ENCODE measurements around the gene TMEM176A.

DNA sequence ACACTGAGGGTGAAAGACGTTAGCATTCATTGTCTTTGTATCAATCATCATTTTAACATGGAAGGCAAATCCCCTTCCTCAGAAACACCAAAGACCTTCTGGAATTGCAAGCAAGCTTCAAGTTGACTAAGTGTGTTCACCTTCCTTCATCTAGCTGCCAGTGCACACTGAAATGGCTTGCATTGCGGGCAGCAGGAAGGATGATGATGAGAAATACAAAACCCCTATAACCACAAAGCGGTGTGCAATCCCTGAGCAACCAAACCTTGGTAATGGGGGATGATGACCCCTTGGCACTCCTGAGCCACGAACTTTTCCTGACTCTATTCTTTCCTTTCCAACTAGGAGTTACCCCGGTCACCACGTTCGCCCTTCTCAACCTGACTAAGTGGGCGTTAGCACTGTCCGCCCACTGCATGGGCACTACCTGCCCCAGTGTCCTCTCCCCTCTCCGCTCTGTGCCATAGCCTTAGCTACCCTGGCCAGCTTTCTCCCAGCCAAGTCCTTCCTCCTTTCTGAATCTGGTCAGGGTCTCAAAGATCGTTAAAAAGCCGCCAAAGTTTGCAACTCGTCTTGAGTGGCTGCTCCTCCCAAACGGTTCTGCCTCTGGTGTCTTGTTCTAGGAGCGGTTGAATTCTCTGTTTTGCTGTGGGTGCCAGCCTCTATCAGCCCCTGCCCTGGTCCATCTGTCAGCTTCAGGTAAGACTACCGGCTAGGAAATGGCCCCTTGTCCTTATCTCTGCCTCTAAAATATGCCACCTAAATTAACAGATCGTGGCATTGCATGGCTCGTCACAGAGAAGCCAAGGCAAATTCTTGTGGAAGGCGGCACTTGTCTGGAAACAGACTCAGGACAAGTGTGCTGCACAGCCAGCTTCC, 51.2 kb downstream of the TMEM176A start:
- no peak for TF ChIP-seq POLR2A (IDR thresholded peaks at IDR 0.05)
- TF ChIP-seq, protein P1, sequence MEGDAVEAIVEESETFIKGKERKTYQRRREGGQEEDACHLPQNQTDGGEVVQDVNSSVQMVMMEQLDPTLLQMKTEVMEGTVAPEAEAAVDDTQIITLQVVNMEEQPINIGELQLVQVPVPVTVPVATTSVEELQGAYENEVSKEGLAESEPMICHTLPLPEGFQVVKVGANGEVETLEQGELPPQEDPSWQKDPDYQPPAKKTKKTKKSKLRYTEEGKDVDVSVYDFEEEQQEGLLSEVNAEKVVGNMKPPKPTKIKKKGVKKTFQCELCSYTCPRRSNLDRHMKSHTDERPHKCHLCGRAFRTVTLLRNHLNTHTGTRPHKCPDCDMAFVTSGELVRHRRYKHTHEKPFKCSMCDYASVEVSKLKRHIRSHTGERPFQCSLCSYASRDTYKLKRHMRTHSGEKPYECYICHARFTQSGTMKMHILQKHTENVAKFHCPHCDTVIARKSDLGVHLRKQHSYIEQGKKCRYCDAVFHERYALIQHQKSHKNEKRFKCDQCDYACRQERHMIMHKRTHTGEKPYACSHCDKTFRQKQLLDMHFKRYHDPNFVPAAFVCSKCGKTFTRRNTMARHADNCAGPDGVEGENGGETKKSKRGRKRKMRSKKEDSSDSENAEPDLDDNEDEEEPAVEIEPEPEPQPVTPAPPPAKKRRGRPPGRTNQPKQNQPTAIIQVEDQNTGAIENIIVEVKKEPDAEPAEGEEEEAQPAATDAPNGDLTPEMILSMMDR (IDR thresholded peaks at IDR 0.05) = no peak
